Lower leg skin (tissue), 4 donors: Measurements from ENCODE around the gene OR2A2. TPM values are rescaled to one million over a fixed set of nuclear protein-coding genes. Genes with fewer than 3 reads are reported as not detected.

Source experiments
- DNase-seq, 2 donors: peaks; one replicate each; pipeline ENCODE4 v3.0.0-alpha.2; 2019; ENCODE audit warnings: low spot score in 2 of 2
- H3K4me3 ChIP-seq: fragments of 200-600 bp; sonication (generic); 2 replicates; pipeline ENCODE4 v1.5.1; 2017; ENCODE audit warnings: mild to moderate bottlenecking, low read depth; ENCODE audit not compliant: poor library complexity, severe bottlenecking
- POLR2A ChIP-seq, 2 donors: fragments of 450-650 bp; IDR thresholded peaks; one replicate each; pipeline ENCODE4 v1.6.1; 2016 to 2017; ENCODE audit warnings: antibody characterized with exemption in 2 of 2, mild to moderate bottlenecking in 1 of 2, moderate library complexity in 1 of 2
- WGBS, 2 donors: methylation state at CpG; one replicate each; pipeline ENCODE4 v1.1.5; 2018; 5-methylcytosine and 5-hydroxymethylcytosine counted together
- intact Hi-C: fragments of 100-400 bp; cut with DNase I; formaldehyde crosslinking; loops from one replicate; pipeline ENCODE4 v1.15.0; 2023; ENCODE audit warnings: low total_unique reads
- total RNA-seq, 4 donors: library from RNA; depleted of rRNA; stranded (reverse); fragments of >200 nt; gene quantifications; one replicate each; pipeline ENCODE4 v1.1.0, GENCODE V29; 2016
- TF ChIP-seq, protein P1 (sequence below), 3 donors: fragments of 450-650 bp; IDR thresholded peaks; one replicate each; pipeline ENCODE4 v1.5.1; 2016; ENCODE audit warnings: antibody characterized with exemption in 3 of 3, mild to moderate bottlenecking in 3 of 3, moderate library complexity in 2 of 3

OR2A2 gene
- total RNA-seq, 4 donors from 2014 or later, result not detected

DNA sequence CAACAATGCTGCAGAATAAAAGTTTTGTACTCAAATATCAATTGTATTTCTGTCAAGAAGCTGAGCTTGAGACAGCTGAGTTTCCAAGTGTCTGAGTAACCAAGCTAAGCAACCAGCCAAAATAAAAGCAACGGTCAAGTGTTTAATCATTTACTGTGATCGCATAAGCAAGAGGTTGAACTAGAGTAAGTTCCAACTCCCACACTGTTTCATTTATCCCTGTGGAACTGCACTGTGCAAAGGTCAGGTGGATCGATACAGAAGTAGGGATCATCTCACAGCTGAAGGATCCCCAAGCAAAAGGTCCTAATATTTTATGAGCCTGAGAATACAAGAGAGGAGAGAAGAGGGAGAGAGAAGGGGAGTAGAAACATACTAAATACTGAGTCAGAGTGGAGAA is 35.0 kb downstream of the OR2A2 start:
- intact Hi-C loops, result no loop called here
- no peak for DNase-seq
- no peak overlapping the region for H3K4me3 ChIP-seq
- 92 to 94% methylated on average over 3 of the region's 3 CpGs for WGBS, 2 donors
- TF ChIP-seq POLR2A (IDR thresholded peaks at IDR 0.05), result no peak
- TF ChIP-seq, protein P1, sequence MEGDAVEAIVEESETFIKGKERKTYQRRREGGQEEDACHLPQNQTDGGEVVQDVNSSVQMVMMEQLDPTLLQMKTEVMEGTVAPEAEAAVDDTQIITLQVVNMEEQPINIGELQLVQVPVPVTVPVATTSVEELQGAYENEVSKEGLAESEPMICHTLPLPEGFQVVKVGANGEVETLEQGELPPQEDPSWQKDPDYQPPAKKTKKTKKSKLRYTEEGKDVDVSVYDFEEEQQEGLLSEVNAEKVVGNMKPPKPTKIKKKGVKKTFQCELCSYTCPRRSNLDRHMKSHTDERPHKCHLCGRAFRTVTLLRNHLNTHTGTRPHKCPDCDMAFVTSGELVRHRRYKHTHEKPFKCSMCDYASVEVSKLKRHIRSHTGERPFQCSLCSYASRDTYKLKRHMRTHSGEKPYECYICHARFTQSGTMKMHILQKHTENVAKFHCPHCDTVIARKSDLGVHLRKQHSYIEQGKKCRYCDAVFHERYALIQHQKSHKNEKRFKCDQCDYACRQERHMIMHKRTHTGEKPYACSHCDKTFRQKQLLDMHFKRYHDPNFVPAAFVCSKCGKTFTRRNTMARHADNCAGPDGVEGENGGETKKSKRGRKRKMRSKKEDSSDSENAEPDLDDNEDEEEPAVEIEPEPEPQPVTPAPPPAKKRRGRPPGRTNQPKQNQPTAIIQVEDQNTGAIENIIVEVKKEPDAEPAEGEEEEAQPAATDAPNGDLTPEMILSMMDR (IDR thresholded peaks at IDR 0.05), result no peak

DNA sequence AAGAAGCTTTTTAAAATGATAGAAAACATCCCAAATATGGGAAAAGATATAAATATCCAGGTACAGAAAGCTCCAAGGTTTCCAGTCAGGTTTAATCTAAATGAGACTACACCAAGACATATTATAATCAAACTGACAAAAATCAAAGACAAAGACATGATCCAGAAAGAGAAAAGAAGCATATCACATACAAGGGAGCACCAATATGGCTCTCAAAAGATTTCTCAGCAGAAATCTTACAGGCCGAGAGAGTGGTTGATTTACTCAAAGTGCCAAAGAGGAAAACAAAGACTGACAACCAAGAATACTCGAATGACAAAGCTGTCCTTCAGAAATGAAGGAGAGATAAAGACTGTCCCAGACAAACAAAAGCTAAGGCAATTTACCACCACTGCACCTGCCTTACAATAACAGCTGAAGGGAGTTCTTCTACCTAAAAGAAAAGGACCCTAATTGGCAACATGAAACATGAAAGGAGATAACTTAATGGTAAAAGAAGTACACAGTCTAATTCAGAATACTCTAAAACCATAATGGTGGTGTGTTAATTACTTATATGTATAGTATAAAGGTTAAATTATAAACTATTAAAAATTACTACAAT is 38.9 kb downstream of the OR2A2 start:
- no peak for DNase-seq
- TF ChIP-seq POLR2A (IDR thresholded peaks at IDR 0.05), result no peak
- intact Hi-C loops, result no loop called here
- H3K4me3 ChIP-seq, result no peak overlapping the region
- WGBS, 2 donors, result 80 to 83% methylated on average over 2 of the region's 2 CpGs

DNA sequence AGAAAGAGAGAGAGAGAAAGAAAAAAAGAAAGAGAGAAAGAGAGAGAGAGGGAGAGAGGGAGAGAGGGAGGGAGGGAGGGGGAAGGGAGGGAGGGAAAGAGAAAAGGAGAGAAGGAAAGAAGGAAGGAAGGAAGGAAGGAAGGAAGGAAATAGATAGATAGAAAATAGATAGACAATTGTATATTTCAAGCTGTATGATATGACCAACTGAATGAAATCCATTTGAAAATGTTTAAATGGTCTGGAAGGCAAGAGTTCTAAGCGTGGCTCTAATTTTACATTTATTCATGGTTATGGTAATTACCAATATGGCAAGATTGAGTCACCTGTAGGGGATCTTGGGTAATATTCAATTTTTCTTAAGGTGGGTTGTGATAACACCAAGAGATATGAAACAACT is 49.5 kb downstream of the OR2A2 start:
- H3K4me3 ChIP-seq, result no peak overlapping the region
- WGBS, 2 donors, result 78 to 83% methylated on average over 1 of the region's 1 CpG
- intact Hi-C loops, result no loop called here
- TF ChIP-seq POLR2A (IDR thresholded peaks at IDR 0.05), result no peak
- TF ChIP-seq, protein P1 (IDR thresholded peaks at IDR 0.05), result no peak
- no peak for DNase-seq

Other genes with a start within 250 kb of the OR2A2 start
- gene TCAF1, start 207.4 kb upstream of the OR2A2 start, total RNA-seq, result 10 to 100 TPM; 23.1 to 40.9 (median 30.2) TPM
- not detected for gene OR2F2, start 174.3 kb upstream of the OR2A2 start, total RNA-seq
- not detected for gene OR2F1, start 154.7 kb upstream of the OR2A2 start, total RNA-seq
- gene OR6B1, start 109.3 kb upstream of the OR2A2 start, total RNA-seq, result not detected
- not detected for gene OR2A5, start 60.6 kb upstream of the OR2A2 start, total RNA-seq
- not detected for gene OR2A25, start 39.8 kb upstream of the OR2A2 start, total RNA-seq
- gene OR2A12, start 23.3 kb upstream of the OR2A2 start, total RNA-seq, result not detected
- gene OR2A14, start 13.6 kb downstream of the OR2A2 start, total RNA-seq, result not detected
- 10 to 100 TPM in 2 of 4 donors, 1 to 10 TPM in 2; 4.8 to 28.2 (median 13.0) TPM for gene CTAGE4, start 73.9 kb downstream of the OR2A2 start, total RNA-seq
- gene ARHGEF35, start 86.2 kb downstream of the OR2A2 start, total RNA-seq, result 10 to 100 TPM; 16.9 to 23.4 (median 20.9) TPM
- under 1 TPM in 1 of 4 donors, not detected in 3; 0.59 TPM for gene OR2A42, start 130.0 kb downstream of the OR2A2 start, total RNA-seq
- 10 to 100 TPM; 11.2 to 52.1 (median 19.3) TPM for gene OR2A7, start 155.2 kb downstream of the OR2A2 start, total RNA-seq
- gene CTAGE8, start 159.7 kb downstream of the OR2A2 start, total RNA-seq, result 1 to 10 TPM; 1.6 to 9.7 (median 4.5) TPM
- gene OR2A1, start 202.8 kb downstream of the OR2A2 start, total RNA-seq, result under 1 TPM in 3 of 4 donors, not detected in 1; 0.03 to 0.84 (median 0.59) TPM
- gene ARHGEF5, start 245.8 kb downstream of the OR2A2 start, total RNA-seq, result 100 to 1,000 TPM in 1 of 4 donors, 10 to 100 TPM in 3; 73.7 to 141 (median 81.4) TPM